ENCODE results near the gene MSS51. TPM values are rescaled to one million over a fixed set of nuclear protein-coding genes. Genes with fewer than 3 reads are reported as not detected.

MSS51 gene
- total RNA-seq, 1 experiment from 2014 or later = 3.2 TPM

- Histone ChIP-seq H2AFZ (ENCODE audit: low read length) (peak overlapping the region; percentile 81), H3K27ac (ENCODE audit: low read length) (peak overlapping the region; percentile 73), H3F3A (ENCODE audit: low read length, unreplicated experiment) (peaks cover 8% of the 10 kb centered on the region), H3K9me3 (ENCODE audit: low read length) (no peaks in the 10 kb centered on the region), H3K4me3 (ENCODE audit: low read length) (peak overlapping the region; percentile 65), H4K20me1 (ENCODE audit: low read length) (peaks cover 18% of the 10 kb centered on the region), H3K27me3 (ENCODE audit: low read length) (no peaks in the 10 kb centered on the region), H3K4me2 (ENCODE audit: low read length) (peak overlapping the region; percentile 75), H3K9me2 (replicated peaks; ENCODE audit: low read length) (no peaks in the 10 kb centered on the region), H3K79me2 (ENCODE audit: low read length) (peaks cover 44% of the 10 kb centered on the region), H3K9ac (ENCODE audit: low read length) (peak overlapping the region; percentile 85), H3K36me3 (ENCODE audit: low read depth, low read length) (peaks cover 9% of the 10 kb centered on the region), H3K4me1 (ENCODE audit: insufficient read depth, low read length) (peaks cover 63% of the 10 kb centered on the region)
- intact Hi-C loops (cut with micrococcal nuclease) = loop anchor here (1.0 to 10.0 kb wide), 5 partner anchors 56 to 580 kb away; partner anchors contain the start of genes CFAP70 and SEC24C
- ATAC-seq = peak; percentile 13
- ChIA-PET CTCF (no interaction called here), POLR2A (ENCODE audit: unreplicated experiment) (interaction anchor here (0.6 to 3.6 kb wide), 4 partner anchors 42 to 161 kb away, joined by 3 to 58 read pairs (median 8); partner anchors contain the start of genes CFAP70 and PPP3CB)
- no TSS peak for BruUV-seq (replicated peaks)
- TF ChIP-seq CTCF (conservative IDR thresholded peaks at IDR 0.05; ENCODE audit: low read depth, low read length) (peak; percentile 48), EZH2phosphoT487 (IDR thresholded peaks at IDR 0.05; ENCODE audit: borderline replicate concordance, low read length) (no peak)
- DNase-seq = peak; percentile 83
These were observed 19.0 kb downstream of the MSS51 start for GRCh38 chr10:73414230-73414945.

- intact Hi-C loops (cut with micrococcal nuclease) = loop anchor here (1.0 to 10.0 kb wide), 9 partner anchors 55 to 579 kb away; partner anchors contain the start of genes CFAP70, DNAJC9, MRPS16 and SEC24C
- H3K9ac ChIP-seq (ENCODE audit: low read length) = peak within 1 kb of the TSS; percentile 85
- DNase-seq = peak; percentile 100
- H3K27ac ChIP-seq (ENCODE audit: low read length) = peak within 1 kb of the TSS; percentile 73
- ChIA-PET POLR2A (ENCODE audit: unreplicated experiment) (interaction anchor here (0.6 to 3.6 kb wide), 4 partner anchors 23 to 163 kb away, joined by 3 to 58 read pairs (median 4); partner anchors contain the start of genes CFAP70 and PPP3CB), CTCF (interaction anchor here (0.5 to 0.9 kb wide), 2 partner anchors 160 to 1236 kb away, joined by 3 read pairs; no protein-coding TSS in a partner anchor)
- H3K27me3 ChIP-seq (ENCODE audit: low read length) = no peaks in the 10 kb centered on the region
- TF ChIP-seq EZH2 (IDR thresholded peaks at IDR 0.05; ENCODE audit: low read length, unreplicated experiment) (no peak), EZH2phosphoT487 (IDR thresholded peaks at IDR 0.05; ENCODE audit: borderline replicate concordance, low read length) (no peak), CTCF (conservative IDR thresholded peaks at IDR 0.05; ENCODE audit: low read depth, low read length) (peak; percentile 62)
- peaks cover 8% of the 10 kb centered on the region for H3F3A ChIP-seq (ENCODE audit: low read length, unreplicated experiment)
- peak within 1 kb of the TSS; percentile 81 for H2AFZ ChIP-seq (ENCODE audit: low read length)
- no peaks in the 10 kb centered on the region for H3K9me3 ChIP-seq (ENCODE audit: low read length)
- peak; percentile 86 for ATAC-seq
- peak within 1 kb of the TSS; percentile 65 for H3K4me3 ChIP-seq (ENCODE audit: low read length)
- peaks cover 51% of the 10 kb centered on the region for H3K79me2 ChIP-seq (ENCODE audit: low read length)
- peak within 1 kb of the TSS; percentile 75 for H3K4me2 ChIP-seq (ENCODE audit: low read length)
- peaks cover 25% of the 10 kb centered on the region for H4K20me1 ChIP-seq (ENCODE audit: low read length)
- H3K9me2 ChIP-seq (replicated peaks; ENCODE audit: low read length) = no peaks in the 10 kb centered on the region
- TSS peak; percentile 53 for BruUV-seq (replicated peaks)
- peaks cover 64% of the 10 kb centered on the region for H3K4me1 ChIP-seq (ENCODE audit: insufficient read depth, low read length)
- H3K36me3 ChIP-seq (ENCODE audit: low read depth, low read length) = peaks cover 9% of the 10 kb centered on the region
These were observed 19.7 kb downstream of the MSS51 start, which contains the start of gene ANXA7 for GRCh38 chr10:73413528-73414229. ANXA7 (minus strand) TSS chr10:73414058; CDS start chr10:73400856, 13,202 bp downstream.

All from PC-3 (cell line).